ENCODE measurements around the gene DPP9.

- TF ChIP-seq CTCF (conservative IDR thresholded peaks at IDR 0.05; ENCODE audit: low read length) (peak; percentile 79), EZH2phosphoT487 (IDR thresholded peaks at IDR 0.05; ENCODE audit: borderline replicate concordance, low read depth, low read length) (no peak)
Measured at GRCh38 chr19:4676955-4677731, 46.5 kb downstream of the DPP9 start.

Data from OCI-LY7 (cell line).